IMR-90 (cell line): Measurements from ENCODE around the gene RFX3. TPM values are rescaled to one million over a fixed set of nuclear protein-coding genes. Genes with fewer than 3 reads are reported as not detected.

ENCODE experiments used
- ATAC-seq: fragments of 200-7000 bp; cut with Tn5 transposase; 2 replicates; pipeline ENCODE4 v1.9.1; 2020; ENCODE audit warnings: low read depth, mild to moderate bottlenecking, moderate library complexity
- BruUV-seq: library from RNA; stranded (reverse); fragments of 400-500 nt; replicated peaks from 2 replicates; lab custom pipeline; 2021; lab: Mats Ljungman, UMichigan
- CTCF ChIA-PET: fragments of 300-600 bp; formaldehyde crosslinking; extraction: SDS; loops from one replicate; lab custom pipeline; 2021; ENCODE audit warnings: antibody characterized with exemption; lab: Yijun Ruan, JAX
- POLR2A ChIA-PET: fragments of 300-600 bp; sonication (Branson Sonifier 250); formaldehyde crosslinking; loops from one replicate; lab custom pipeline; 2022; ENCODE audit warnings: antibody characterized with exemption; ENCODE audit not compliant: unreplicated experiment; lab: Charles Lee
- DNase-seq: peaks from one replicate; pipeline ENCODE4 v3.0.0; 2013
- H2AFZ ChIP-seq: replicated peaks from 2 replicates; pipeline ENCODE3; 2013; ENCODE audit warnings: low read length, mild to moderate bottlenecking; ENCODE audit not compliant: poor library complexity
- H2AK5ac ChIP-seq: 2 replicates; pipeline ENCODE4 v1.6.1; 2013; ENCODE audit warnings: low read depth, low read length, inconsistent platforms
- H2AK9ac ChIP-seq: replicated peaks from 2 replicates; pipeline ENCODE3; 2013; ENCODE audit warnings: mild to moderate bottlenecking, low read depth, low read length, moderate library complexity; ENCODE audit not compliant: poor library complexity
- H2BK120ac ChIP-seq: 2 replicates; pipeline ENCODE4 v1.6.1; 2013; ENCODE audit warnings: low read depth, low read length, inconsistent platforms
- H2BK15ac ChIP-seq: 3 replicates; pipeline ENCODE4 v1.6.1; 2013; ENCODE audit warnings: low read depth, low read length, inconsistent platforms
- H2BK20ac ChIP-seq: 2 replicates; pipeline ENCODE4 v1.6.1; 2013; ENCODE audit warnings: low read depth, mild to moderate bottlenecking, inconsistent platforms, low read length, moderate library complexity
- H2BK5ac ChIP-seq: 2 replicates; pipeline ENCODE4 v1.6.1; 2013; ENCODE audit warnings: mild to moderate bottlenecking, low read depth, low read length, inconsistent platforms; ENCODE audit not compliant: poor library complexity, severe bottlenecking
- H3K14ac ChIP-seq: replicated peaks from 2 replicates; pipeline ENCODE4 v1.6.1; 2013; ENCODE audit warnings: low read depth, low read length, inconsistent platforms
- H3K18ac ChIP-seq: 2 replicates; pipeline ENCODE4 v1.6.1; 2013; ENCODE audit warnings: low read depth, low read length, control low read depth
- H3K23ac ChIP-seq: 2 replicates; pipeline ENCODE4 v1.6.1; 2013; ENCODE audit warnings: low read depth, low read length, inconsistent platforms
- H3K27ac ChIP-seq: 2 replicates; pipeline ENCODE4 v1.5.1; 2013; ENCODE audit warnings: mild to moderate bottlenecking, control low read depth, low read length; ENCODE audit not compliant: insufficient read depth
- H3K27me3 ChIP-seq: 2 replicates; pipeline ENCODE4 v1.6.1; 2013; ENCODE audit warnings: low read length; ENCODE audit not compliant: control insufficient read depth, insufficient read depth
- H3K36me3 ChIP-seq: 2 replicates; pipeline ENCODE4 v1.6.1; 2013; ENCODE audit warnings: low read length, mixed read lengths; ENCODE audit not compliant: control insufficient read depth, insufficient read depth
- H3K4ac ChIP-seq: 2 replicates; pipeline ENCODE4 v1.6.1; 2013; ENCODE audit warnings: low read depth, low read length, inconsistent platforms
- H3K4me1 ChIP-seq: 2 replicates; pipeline ENCODE4 v1.6.1; 2013; ENCODE audit warnings: low read length, mixed read lengths; ENCODE audit not compliant: control insufficient read depth, insufficient read depth
- H3K4me2 ChIP-seq: 2 replicates; pipeline ENCODE4 v1.6.1; 2013; ENCODE audit warnings: low read depth, mild to moderate bottlenecking, control low read depth, low read length, moderate library complexity
- H3K4me3 ChIP-seq: 2 replicates; pipeline ENCODE4 v1.5.1; 2013; ENCODE audit warnings: low read depth, mild to moderate bottlenecking, control low read depth, low read length, moderate library complexity; ENCODE audit not compliant: insufficient read depth
- H3K56ac ChIP-seq: 2 replicates; pipeline ENCODE4 v1.6.1; 2013; ENCODE audit warnings: low read length, inconsistent platforms; ENCODE audit not compliant: insufficient read depth; ENCODE audit errors: extremely low read depth
- H3K79me1 ChIP-seq, 2 experiments: 2 replicates each; pipeline ENCODE4 v1.6.1; 2013; ENCODE audit warnings: low read length in 2 of 2, inconsistent platforms in 1 of 2, low read depth in 1 of 2
- H3K9ac ChIP-seq: 2 replicates; pipeline ENCODE4 v1.6.1; 2013; ENCODE audit warnings: low read depth, low read length, control low read depth
- H3K9me1 ChIP-seq: 2 replicates; pipeline ENCODE4 v1.6.1; 2013; ENCODE audit warnings: low read length, inconsistent platforms; ENCODE audit not compliant: insufficient read depth
- H3K9me3 ChIP-seq: 2 replicates; pipeline ENCODE4 v1.6.1; 2013; ENCODE audit warnings: low read length; ENCODE audit not compliant: control insufficient read depth, insufficient read depth
- H4K20me1 ChIP-seq: 2 replicates; pipeline ENCODE4 v1.6.1; 2013; ENCODE audit warnings: low read length, inconsistent platforms; ENCODE audit not compliant: insufficient read depth
- H4K5ac ChIP-seq: 2 replicates; pipeline ENCODE4 v1.6.1; 2013; ENCODE audit warnings: mild to moderate bottlenecking, low read depth, low read length, control low read depth
- H4K8ac ChIP-seq, 2 experiments: 2 replicates each; pipeline ENCODE4 v1.6.1; 2013; ENCODE audit warnings: low read depth in 2 of 2, low read length in 2 of 2, control low read depth in 1 of 2, inconsistent platforms in 1 of 2
- H4K91ac ChIP-seq: 2 replicates; pipeline ENCODE4 v1.6.1; 2013; ENCODE audit warnings: low read depth, low read length, inconsistent platforms; ENCODE audit not compliant: insufficient read depth
- BHLHE40 ChIP-seq: fragments of 150-350 bp; IDR thresholded peaks from 2 replicates; pipeline ENCODE4 v1.6.1; 2016; ENCODE audit warnings: mild to moderate bottlenecking, low read depth, low read length
- CHD1 ChIP-seq: IDR thresholded peaks from 2 replicates; pipeline ENCODE4 v1.6.1; 2012; ENCODE audit warnings: low read depth, low read length, improper control_type of control experiment
- MAFK ChIP-seq: IDR thresholded peaks from 2 replicates; pipeline ENCODE4 v1.6.1; 2012; ENCODE audit warnings: low read depth, low read length, improper control_type of control experiment
- MXI1 ChIP-seq: IDR thresholded peaks from 2 replicates; pipeline ENCODE4 v1.6.1; 2012; ENCODE audit warnings: low read depth, mild to moderate bottlenecking, low read length, moderate library complexity, borderline replicate concordance
- NFE2L2 ChIP-seq: fragments of 150-350 bp; IDR thresholded peaks from 2 replicates; pipeline ENCODE4 v1.6.1; 2016; ENCODE audit warnings: low read depth, mild to moderate bottlenecking, low read length
- RCOR1 ChIP-seq: IDR thresholded peaks from 2 replicates; pipeline ENCODE4 v1.6.1; 2012; ENCODE audit warnings: mild to moderate bottlenecking, low read length, improper control_type of control experiment; ENCODE audit not compliant: insufficient replicate concordance
- RFX5 ChIP-seq: IDR thresholded peaks from 2 replicates; pipeline ENCODE4 v1.8.0; 2012; ENCODE audit warnings: low read depth, mild to moderate bottlenecking, low read length, moderate library complexity
- SMC3 ChIP-seq: fragments of 150-350 bp; IDR thresholded peaks from 2 replicates; pipeline ENCODE4 v1.6.1; 2016; ENCODE audit warnings: low read depth, mild to moderate bottlenecking, antibody characterized with exemption, low read length, moderate library complexity
- whole genome bisulfite sequencing, 2 experiments: methylation state at CpG; one replicate each; pipeline versions ENCODE4 v1.1.5 to v1.1.7; 2013; ENCODE audit warnings: missing lambda C conversion rate in 2 of 2; ENCODE audit not compliant: insufficient read length in 1 of 2; ENCODE audit errors: extremely low coverage in 2 of 2; 5-methylcytosine and 5-hydroxymethylcytosine counted together
- dilution Hi-C: fragments of 300-500 bp; cut with HindIII; formaldehyde crosslinking; loops from one replicate; pipeline ENCODE4 v1.14.3; 2018; ENCODE audit warnings: low sequenced_read_pairs; ENCODE audit not compliant: unreplicated experiment
- in situ Hi-C: fragments of 300-500 bp; cut with MboI; formaldehyde crosslinking; loops from 3 replicates; pipeline ENCODE4 v1.14.3; 2019; ENCODE audit warnings: low sequenced_read_pairs, inconsistent platforms, mixed read lengths
- intact Hi-C: fragments of 100-400 bp; cut with micrococcal nuclease; formaldehyde crosslinking; loops from 2 replicates; pipeline ENCODE4 v1.10.0; 2022
- polyA plus RNA-seq, 3 experiments: library from polyadenylated mRNA; depleted of rRNA; stranded (reverse); fragments of >200 nt; gene quantifications; 2 replicates each; pipeline ENCODE4 v1.2.3, GENCODE V29; 2012; ENCODE audit warnings: low replicate concordance in 1 of 3
- total RNA-seq: library from RNA; depleted of rRNA; stranded (reverse); fragments of >200 nt; gene quantifications from 2 replicates; pipeline ENCODE4 v1.2.3, GENCODE V29; 2012

Gene RFX3
- total and polyA plus RNA-seq, 2 of the 4 experiments (the other 2 are of a cell fraction) = 1.7 to 2.7 TPM

GRCh38 chr9:3181049-3181953 lies 344.5 kb downstream of the RFX3 start:
- Histone ChIP-seq H2AFZ (peak overlapping the region; percentile 53), H3K18ac (no peak overlapping the region), H3K4me1 (no peaks in the 10 kb centered on the region), H3K27ac (no peak overlapping the region), H4K91ac (no peak overlapping the region), H2BK120ac (no peak overlapping the region), H3K4me3 (no peak overlapping the region), H3K36me3 (no peaks in the 10 kb centered on the region), H3K9ac (no peak overlapping the region), H2BK5ac (no peak overlapping the region), H2AK9ac (peak overlapping the region; percentile 23), H2BK20ac (no peak overlapping the region), H3K14ac (no peak overlapping the region), H4K20me1 (no peaks in the 10 kb centered on the region), H3K4ac (no peak overlapping the region), H3K79me1 (no peaks in the 10 kb centered on the region), H2AK5ac (no peak overlapping the region), H3K9me1 (no peaks in the 10 kb centered on the region), H2BK15ac (no peak overlapping the region), H3K27me3 (peaks cover 36% of the 10 kb centered on the region), H4K5ac (no peak overlapping the region), H3K4me2 (peak overlapping the region; percentile 44; the same call in 1 of the 2 replicates), H4K8ac (no peak overlapping the region), H3K23ac (no peak overlapping the region), H3K56ac (no peak overlapping the region), H3K9me3 (no peaks in the 10 kb centered on the region)
- CTCF ChIA-PET = no interaction called here
- BruUV-seq = no TSS peak
- TF ChIP-seq MXI1 (no peak), MAFK (no peak), RFX5 (no peak), BHLHE40 (no peak), NFE2L2 (no peak), RCOR1 (no peak), CHD1 (no peak), SMC3 (no peak)
- ATAC-seq (peak; percentile 21; the same call in 1 of the 2 replicates), DNase-seq (no peak)
- POLR2A ChIA-PET = no interaction called here
- WGBS, 2 experiments = 2% methylated on average over 21 of the region's 76 CpGs; no CpG with 5 or more reads in 1 of the 2 experiments
- intact Hi-C loops (no loop called here), dilution Hi-C loops (no loop called here), in situ Hi-C loops (no loop called here)
